DND-41 (cell line): ENCODE measurements around the gene CDK9.

Source experiments
- CTCF ChIP-seq: IDR thresholded peaks from 2 replicates; pipeline ENCODE4 v1.5.1; 2012; ENCODE audit warnings: borderline replicate concordance, low read length, moderate library complexity, mild to moderate bottlenecking; ENCODE audit not compliant: poor library complexity, severe bottlenecking; ENCODE audit errors: extremely low read depth
- EZH2 ChIP-seq: IDR thresholded peaks from 3 replicates; pipeline ENCODE4 v1.6.1; 2012; ENCODE audit warnings: borderline replicate concordance, low read depth, mild to moderate bottlenecking, moderate library complexity, low read length, inconsistent platforms; ENCODE audit not compliant: severe bottlenecking

GRCh38 chr9:127739614-127740330 is 46.1 kb upstream of the CDK9 start:
- TF ChIP-seq CTCF: no peak
- no peak for TF ChIP-seq EZH2
